ENCODE measurements around the gene RAB4A. TPM values are rescaled to one million over a fixed set of nuclear protein-coding genes. Genes with fewer than 3 reads are reported as not detected.

The RAB4A gene
- total RNA-seq, 3 donors from 2014 or later, result 27.5 to 47.8 (median 42.1) TPM

DNA sequence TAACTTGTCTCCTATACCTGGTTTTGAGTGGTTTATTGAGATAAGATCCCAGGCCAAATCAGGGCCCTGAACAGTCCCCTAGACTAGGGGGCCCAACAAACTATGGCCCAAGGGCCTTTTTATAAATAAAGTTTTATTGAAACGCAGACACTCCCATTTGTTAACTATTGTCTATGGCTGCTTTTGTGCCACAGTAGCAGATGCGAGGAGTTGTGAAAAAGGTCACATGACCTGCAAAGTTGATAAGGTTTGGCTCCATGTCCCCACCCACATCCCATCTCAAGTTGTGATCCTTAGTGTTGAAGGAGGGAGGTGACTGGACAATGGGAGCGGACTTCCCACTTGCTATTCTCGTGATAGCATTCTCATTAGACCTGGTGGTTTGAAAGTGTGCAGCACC lies 29.5 kb upstream of the RAB4A start:
- TF ChIP-seq POLR2A (IDR thresholded peaks at IDR 0.05), result no peak
- TF ChIP-seq CTCF (IDR thresholded peaks at IDR 0.05), result no peak
- TF ChIP-seq POLR2AphosphoS5 (IDR thresholded peaks at IDR 0.05), result no peak
- no peak overlapping the region for H3K4me3 ChIP-seq
- H3K9me3 ChIP-seq, result no peaks in the 10 kb centered on the region
- intact Hi-C loops (cut with DNase I; ENCODE audit: low total_unique reads), result no loop called here
- H3K36me3 ChIP-seq, result no peaks in the 10 kb centered on the region
- no peaks in the 10 kb centered on the region for H3K27me3 ChIP-seq
- no peak for DNase-seq (ENCODE audit: low spot score in 2 of 2)
- H3K27ac ChIP-seq, result no peak overlapping the region
- peaks cover 0 to 8% of the 10 kb centered on the region in 2 donors for H3K4me1 ChIP-seq

GRCh38 chr1:229243638-229244037 lies 27.3 kb upstream of the RAB4A start:
- no peaks in the 10 kb centered on the region for H3K9me3 ChIP-seq
- no peak overlapping the region for H3K27ac ChIP-seq
- DNase-seq (ENCODE audit: low spot score in 2 of 2), result no peak
- intact Hi-C loops (cut with DNase I; ENCODE audit: low total_unique reads), result no loop called here
- H3K36me3 ChIP-seq, result no peaks in the 10 kb centered on the region
- H3K4me1 ChIP-seq, result peaks cover 0 to 1% of the 10 kb centered on the region in 2 donors
- no peak overlapping the region for H3K4me3 ChIP-seq
- TF ChIP-seq POLR2AphosphoS5 (IDR thresholded peaks at IDR 0.05) (no peak), CTCF (IDR thresholded peaks at IDR 0.05) (no peak), POLR2A (IDR thresholded peaks at IDR 0.05) (no peak)
- H3K27me3 ChIP-seq, result no peaks in the 10 kb centered on the region

GRCh38 chr1:229244091-229244490 lies 26.8 kb upstream of the RAB4A start:
- intact Hi-C loops (cut with DNase I; ENCODE audit: low total_unique reads), result no loop called here
- no peak for TF ChIP-seq POLR2A (IDR thresholded peaks at IDR 0.05)
- TF ChIP-seq CTCF (IDR thresholded peaks at IDR 0.05), result no peak
- TF ChIP-seq POLR2AphosphoS5 (IDR thresholded peaks at IDR 0.05), result no peak
- H3K36me3 ChIP-seq, result no peaks in the 10 kb centered on the region
- H3K27me3 ChIP-seq, result no peaks in the 10 kb centered on the region
- DNase-seq (ENCODE audit: low spot score in 2 of 2), result no peak
- H3K4me1 ChIP-seq, result no peaks in the 10 kb centered on the region
- no peaks in the 10 kb centered on the region for H3K9me3 ChIP-seq
- no peak overlapping the region for H3K4me3 ChIP-seq
- H3K27ac ChIP-seq, result no peak overlapping the region

GRCh38 chr1:229247871-229248270 lies 23.0 kb upstream of the RAB4A start:
- Histone ChIP-seq H3K9me3 (no peaks in the 10 kb centered on the region), H3K36me3 (no peaks in the 10 kb centered on the region), H3K4me3 (no peak overlapping the region), H3K27me3 (no peaks in the 10 kb centered on the region), H3K4me1 (peaks cover 0 to 2% of the 10 kb centered on the region in 2 donors), H3K27ac (no peak overlapping the region)
- intact Hi-C loops (cut with DNase I; ENCODE audit: low total_unique reads), result no loop called here
- no peak for DNase-seq (ENCODE audit: low spot score in 2 of 2)
- TF ChIP-seq CTCF (IDR thresholded peaks at IDR 0.05) (no peak), POLR2AphosphoS5 (IDR thresholded peaks at IDR 0.05) (no peak), POLR2A (IDR thresholded peaks at IDR 0.05) (no peak)

GRCh38 chr1:229248821-229249817 lies 21.8 kb upstream of the RAB4A start:
- no peaks in the 10 kb centered on the region for H3K9me3 ChIP-seq
- intact Hi-C loops (cut with DNase I; ENCODE audit: low total_unique reads), result no loop called here
- DNase-seq (ENCODE audit: low spot score in 2 of 2), result no peak
- peaks cover 0 to 4% of the 10 kb centered on the region in 2 donors for H3K4me1 ChIP-seq
- peak overlapping the region; percentile 59 to 77 for H3K27ac ChIP-seq
- TF ChIP-seq POLR2A (IDR thresholded peaks at IDR 0.05), result no peak
- TF ChIP-seq CTCF (IDR thresholded peaks at IDR 0.05), result no peak
- TF ChIP-seq POLR2AphosphoS5 (IDR thresholded peaks at IDR 0.05), result no peak
- H3K36me3 ChIP-seq, result no peaks in the 10 kb centered on the region
- H3K4me3 ChIP-seq, result no peak overlapping the region
- no peaks in the 10 kb centered on the region for H3K27me3 ChIP-seq

All from breast epithelium (tissue), 4 donors.